Natural killer cell (primary cell): ENCODE data around the gene ZSCAN9. TPM values are rescaled to one million over a fixed set of nuclear protein-coding genes. Genes with fewer than 3 reads are reported as not detected.
A peak's percentile ranks its signal among the peaks of the same experiment; 100 is the strongest.

Experiments
- ATAC-seq, 3 donors: fragments of 150-1000 bp in 2 of 3; fragments of 200-7000 bp in 1 of 3; cut with Tn5 transposase; 1 replicate in 1 of 3; 2 replicates in 2 of 3; pipeline ENCODE4 v1.10.0; 2021; ENCODE audit warnings: mild to moderate bottlenecking in 2 of 3, moderate library complexity in 2 of 3
- DNase-seq, 2 donors: peaks; one replicate each; pipeline versions ENCODE4 v3.0.0 to v3.0.0-alpha.2; 2013 to 2021; ENCODE audit warnings: mixed read lengths in 1 of 2
- H3K27ac ChIP-seq: one replicate; pipeline ENCODE4 v1.5.1; 2013; ENCODE audit warnings: mild to moderate bottlenecking, low read length
- H3K27me3 ChIP-seq: one replicate; pipeline ENCODE4 v1.6.1; 2013; ENCODE audit warnings: low read length; ENCODE audit not compliant: control insufficient read depth, insufficient read depth
- H3K36me3 ChIP-seq: one replicate; pipeline ENCODE4 v1.6.1; 2013; ENCODE audit warnings: low read length; ENCODE audit not compliant: control insufficient read depth, insufficient read depth
- H3K4me1 ChIP-seq: one replicate; pipeline ENCODE4 v1.6.1; 2013; ENCODE audit warnings: low read length; ENCODE audit not compliant: control insufficient read depth, insufficient read depth
- H3K4me3 ChIP-seq: one replicate; pipeline ENCODE4 v1.5.1; 2013; ENCODE audit warnings: low read length
- H3K9me3 ChIP-seq: one replicate; pipeline ENCODE4 v1.6.1; 2013; ENCODE audit warnings: low read length; ENCODE audit not compliant: control insufficient read depth, insufficient read depth
- H3K27ac Mint-ChIP-seq, 2 donors: one replicate each; pipeline ENCODE4 v1.8.0; 2022; ENCODE audit warnings: mild to moderate bottlenecking in 2 of 2, mixed read lengths in 2 of 2, moderate library complexity in 1 of 2
- H3K27me3 Mint-ChIP-seq, 2 donors: one replicate each; pipeline ENCODE4 v1.8.0; 2022; ENCODE audit warnings: low read depth in 2 of 2, mixed read lengths in 2 of 2
- H3K36me3 Mint-ChIP-seq: one replicate; pipeline ENCODE4 v1.8.0; 2022; ENCODE audit warnings: mixed read lengths
- H3K4me1 Mint-ChIP-seq, 2 donors: one replicate each; pipeline ENCODE4 v1.8.0; 2022; ENCODE audit warnings: mixed read lengths in 2 of 2
- H3K4me3 Mint-ChIP-seq: one replicate; pipeline ENCODE4 v1.8.0; 2022; ENCODE audit warnings: mild to moderate bottlenecking, moderate library complexity, mixed read lengths
- H3K9me3 Mint-ChIP-seq, 2 donors: one replicate each; pipeline ENCODE4 v1.8.0; 2022; ENCODE audit warnings: mixed read lengths in 2 of 2
- CTCF ChIP-seq: fragments of 200-600 bp; IDR thresholded peaks from one replicate; pipeline ENCODE4 v1.8.0; 2022; ENCODE audit warnings: antibody characterized with exemption
- WGBS: methylation state at CpG from one replicate; pipeline ENCODE4 v1.1.7; 2013; ENCODE audit warnings: missing lambda C conversion rate; ENCODE audit not compliant: insufficient coverage; 5-methylcytosine and 5-hydroxymethylcytosine counted together
- intact Hi-C: fragments of 100-400 bp; cut with micrococcal nuclease; formaldehyde crosslinking; loops from one replicate; pipeline ENCODE4 v1.14.2; 2022
- total RNA-seq, 4 donors: library from RNA; stranded (reverse); fragments of 120-200 nt in 1 of 4; gene quantifications; one replicate each; pipeline versions ENCODE4 v1.2.3 to v1.2.4, GENCODE V29; 2013 to 2022

ZSCAN9 gene
- total RNA-seq, 3 donors from 2014 or later (not counting 1 experiment from before 2014, with no cell fraction given): 17.7 to 20.0 (median 18.7) TPM

- no peak for TF ChIP-seq CTCF
- H3K9me3 Mint-ChIP-seq: peaks cover 0 to 6% of the 10 kb centered on the region in 2 donors
- ATAC-seq: peak in 1 of 3 donors; percentile 52
These were observed 17.5 kb upstream of the ZSCAN9 start for GRCh38 chr6:28207510-28208110.

GRCh38 chr6:28208111-28208659, 16.9 kb upstream of the ZSCAN9 start:
- TF ChIP-seq CTCF: no peak
- Mint-ChIP-seq H3K27ac (no peak overlapping the region), H3K4me1 (peaks cover 23 to 27% of the 10 kb centered on the region in 2 donors), H3K9me3 (peaks cover 0 to 6% of the 10 kb centered on the region in 2 donors), H3K36me3 (no peaks in the 10 kb centered on the region), H3K27me3 (peaks cover 69 to 85% of the 10 kb centered on the region in 2 donors), H3K4me3 (no peak overlapping the region)
- peaks cover 8% of the 10 kb centered on the region for H3K9me3 ChIP-seq
- peaks cover 27% of the 10 kb centered on the region for H3K4me1 ChIP-seq
- H3K36me3 ChIP-seq: no peaks in the 10 kb centered on the region
- H3K27ac ChIP-seq: no peak overlapping the region
- peaks cover 80% of the 10 kb centered on the region for H3K27me3 ChIP-seq
- ATAC-seq: no peak
- intact Hi-C loops: no loop called here
- H3K4me3 ChIP-seq: no peak overlapping the region
- WGBS: 7% methylated on average over 20 of the region's 23 CpGs
- no peak for DNase-seq

More at GRCh38 chr6:28207510-28208110, 17.5 kb upstream of the ZSCAN9 start:
- no peak overlapping the region for H3K27ac Mint-ChIP-seq
- H3K4me3 Mint-ChIP-seq: no peak overlapping the region
- Histone ChIP-seq H3K27ac (no peak overlapping the region), H3K36me3 (no peaks in the 10 kb centered on the region), H3K9me3 (peaks cover 10% of the 10 kb centered on the region), H3K4me1 (peaks cover 23% of the 10 kb centered on the region), H3K27me3 (peaks cover 74% of the 10 kb centered on the region), H3K4me3 (no peak overlapping the region)
- peaks cover 22 to 23% of the 10 kb centered on the region in 2 donors for H3K4me1 Mint-ChIP-seq
- DNase-seq: peak in 1 of 2 donors; percentile 46
- 2% methylated on average over 35 of the region's 35 CpGs for WGBS
- intact Hi-C loops: no loop called here
- peaks cover 65 to 81% of the 10 kb centered on the region in 2 donors for H3K27me3 Mint-ChIP-seq
- H3K36me3 Mint-ChIP-seq: no peaks in the 10 kb centered on the region

- Histone ChIP-seq H3K4me1 (peaks cover 27% of the 10 kb centered on the region), H3K9me3 (peaks cover 5% of the 10 kb centered on the region), H3K36me3 (no peaks in the 10 kb centered on the region), H3K27me3 (peaks cover 81% of the 10 kb centered on the region), H3K4me3 (no peak overlapping the region), H3K27ac (no peak overlapping the region)
- 27% methylated on average over 3 of the region's 7 CpGs for WGBS
- Mint-ChIP-seq H3K36me3 (no peaks in the 10 kb centered on the region), H3K4me3 (no peak overlapping the region), H3K27me3 (peaks cover 78 to 96% of the 10 kb centered on the region in 2 donors), H3K27ac (no peak overlapping the region), H3K9me3 (no peaks in the 10 kb centered on the region), H3K4me1 (peaks cover 23 to 28% of the 10 kb centered on the region in 2 donors)
- intact Hi-C loops: no loop called here
- ATAC-seq (no peak), DNase-seq (no peak)
- TF ChIP-seq CTCF: no peak
These were observed 15.1 kb upstream of the ZSCAN9 start for GRCh38 chr6:28209753-28210535.
